Progenitor cell of endocrine pancreas (in vitro differentiated cells): ENCODE results near the gene SELP. TPM values are rescaled to one million over a fixed set of nuclear protein-coding genes. Genes with fewer than 3 reads are reported as not detected.

Source experiments
- DNase-seq: peaks from one replicate; pipeline ENCODE4 v3.0.0; 2021; ENCODE audit warnings: low spot score; ENCODE audit not compliant: unreplicated experiment
- H3K27ac Mint-ChIP-seq: 2 replicates; pipeline ENCODE4 v1.8.0; 2021; ENCODE audit warnings: mild to moderate bottlenecking, moderate library complexity, mixed read lengths
- H3K27me3 Mint-ChIP-seq: 2 replicates; pipeline ENCODE4 v1.8.0; 2021; ENCODE audit warnings: mixed read lengths
- H3K36me3 Mint-ChIP-seq: 2 replicates; pipeline ENCODE4 v1.8.0; 2022; ENCODE audit warnings: mixed read lengths; ENCODE audit not compliant: insufficient read depth
- H3K4me1 Mint-ChIP-seq: 2 replicates; pipeline ENCODE4 v1.8.0; 2021; ENCODE audit warnings: low read depth, mixed read lengths
- H3K4me3 Mint-ChIP-seq: 2 replicates; pipeline ENCODE4 v1.8.0; 2021; ENCODE audit warnings: low read depth, mild to moderate bottlenecking, moderate library complexity, mixed read lengths
- H3K9me3 Mint-ChIP-seq: 2 replicates; pipeline ENCODE4 v1.8.0; 2021; ENCODE audit warnings: low read depth, mixed read lengths
- CTCF ChIP-seq: fragments of 200-600 bp; sonication (generic); IDR thresholded peaks from one replicate; pipeline ENCODE4 v1.5.0; 2021; ENCODE audit warnings: antibody characterized with exemption, mild to moderate bottlenecking; ENCODE audit not compliant: unreplicated experiment
- total RNA-seq: library from RNA; stranded (reverse); gene quantifications from 2 replicates; pipeline ENCODE4 v1.2.1, GENCODE V29; 2021

Gene SELP
- total RNA-seq, 1 donor from 2014 or later, result not detected

- no peak for TF ChIP-seq CTCF
- DNase-seq, result no peak
- H3K4me1 Mint-ChIP-seq, result peaks cover 16% of the 10 kb centered on the region
- no peak overlapping the region for H3K4me3 Mint-ChIP-seq
- no peaks in the 10 kb centered on the region for H3K27me3 Mint-ChIP-seq
- no peak overlapping the region for H3K27ac Mint-ChIP-seq
- peaks cover 8% of the 10 kb centered on the region for H3K36me3 Mint-ChIP-seq
- peaks cover 23% of the 10 kb centered on the region for H3K9me3 Mint-ChIP-seq
Measured at GRCh38 chr1:169561692-169562091, 68.2 kb downstream of the SELP start.

GRCh38 chr1:169557131-169557530 lies 72.8 kb downstream of the SELP start:
- no peak for TF ChIP-seq CTCF
- Mint-ChIP-seq H3K4me3 (no peak overlapping the region), H3K27me3 (no peaks in the 10 kb centered on the region), H3K27ac (no peak overlapping the region), H3K4me1 (no peaks in the 10 kb centered on the region), H3K9me3 (peaks cover 3% of the 10 kb centered on the region), H3K36me3 (no peaks in the 10 kb centered on the region)
- DNase-seq, result no peak

GRCh38 chr1:169550294-169550693 lies 79.6 kb downstream of the SELP start:
- DNase-seq, result no peak
- H3K4me3 Mint-ChIP-seq, result no peak overlapping the region
- H3K4me1 Mint-ChIP-seq, result no peaks in the 10 kb centered on the region
- H3K36me3 Mint-ChIP-seq, result no peaks in the 10 kb centered on the region
- no peaks in the 10 kb centered on the region for H3K27me3 Mint-ChIP-seq
- no peak overlapping the region for H3K27ac Mint-ChIP-seq
- TF ChIP-seq CTCF, result peak; percentile 60
- no peaks in the 10 kb centered on the region for H3K9me3 Mint-ChIP-seq

GRCh38 chr1:169548282-169548681 lies 81.6 kb downstream of the SELP start:
- no peak overlapping the region for H3K27ac Mint-ChIP-seq
- no peaks in the 10 kb centered on the region for H3K27me3 Mint-ChIP-seq
- H3K36me3 Mint-ChIP-seq, result no peaks in the 10 kb centered on the region
- H3K4me1 Mint-ChIP-seq, result peaks cover 7% of the 10 kb centered on the region
- no peaks in the 10 kb centered on the region for H3K9me3 Mint-ChIP-seq
- TF ChIP-seq CTCF, result no peak
- DNase-seq, result no peak
- H3K4me3 Mint-ChIP-seq, result no peak overlapping the region

- peak; percentile 35 for DNase-seq
- peaks cover 4% of the 10 kb centered on the region for H3K27me3 Mint-ChIP-seq
- no peaks in the 10 kb centered on the region for H3K36me3 Mint-ChIP-seq
- H3K9me3 Mint-ChIP-seq, result no peaks in the 10 kb centered on the region
- H3K4me3 Mint-ChIP-seq, result no peak overlapping the region
- H3K27ac Mint-ChIP-seq, result no peak overlapping the region
- H3K4me1 Mint-ChIP-seq, result peaks cover 11% of the 10 kb centered on the region
- TF ChIP-seq CTCF, result peak; percentile 92
Measured at GRCh38 chr1:169546087-169546995, 83.6 kb downstream of the SELP start.
